ENCODE measurements around the gene CNTN4. TPM values are rescaled to one million over a fixed set of nuclear protein-coding genes. Genes with fewer than 3 reads are reported as not detected.

CNTN4 gene
- total and polyA plus RNA-seq, 4 donors, result 1.2 to 3.8 (median 2.6) TPM

DNA sequence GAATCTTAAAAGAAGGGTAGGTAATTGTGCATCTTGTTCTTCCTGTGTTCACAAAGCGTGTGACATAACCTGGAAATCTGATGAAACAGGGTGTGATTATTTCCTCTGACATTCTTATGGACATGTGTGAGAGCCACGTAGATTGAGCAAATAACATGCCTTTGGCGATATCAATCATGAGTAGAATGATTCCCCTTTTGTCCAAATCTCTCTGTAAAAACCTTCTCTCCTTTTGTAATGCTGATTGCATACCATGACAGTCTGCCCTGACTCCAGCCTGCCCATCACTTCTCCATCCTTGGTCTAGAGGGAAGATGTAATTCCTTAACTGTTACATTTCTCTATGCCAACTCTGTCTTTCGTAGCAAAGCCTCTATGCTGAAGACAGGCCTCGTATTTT, 896.5 kb downstream of the CNTN4 start:
- Histone ChIP-seq H3K27ac (ENCODE audit: low read depth in 1 of 2, low read length in 2 of 2) (no peak overlapping the region), H3K4me1 (ENCODE audit: control insufficient read depth in 4 of 4, insufficient read depth in 4 of 4, low read length in 3 of 4) (peaks cover 2 to 19% (median 11%) of the 10 kb centered on the region in 4 donors), H3K9ac (ENCODE audit: low read depth in 1 of 2, low read length in 2 of 2) (no peak overlapping the region), H3K27me3 (ENCODE audit: control insufficient read depth in 4 of 4, insufficient read depth in 4 of 4, low read length in 3 of 4) (no peaks in the 10 kb centered on the region), H3K9me3 (ENCODE audit: control insufficient read depth in 4 of 4, low read length in 3 of 4) (peaks cover 0 to 2% (median 0%) of the 10 kb centered on the region in 4 donors), H3K36me3 (ENCODE audit: control insufficient read depth in 4 of 4, insufficient read depth in 3 of 4, low read depth in 1 of 4, low read length in 3 of 4) (no peaks in the 10 kb centered on the region), H3K4me3 (ENCODE audit: low read depth in 1 of 3, low read length in 3 of 3) (no peak overlapping the region)
- WGBS, result 91% methylated on average over 5 of the region's 5 CpGs
- no peak for DNase-seq (ENCODE audit: low spot score)
- TF ChIP-seq YY1 (IDR thresholded peaks at IDR 0.05) (no peak), SP1 (IDR thresholded peaks at IDR 0.05) (no peak), JUND (IDR thresholded peaks at IDR 0.05) (no peak), GABPA (IDR thresholded peaks at IDR 0.05 in 1 of 2, conservative IDR thresholded peaks at IDR 0.05 in 1 of 2) (no peak), TAF1 (conservative IDR thresholded peaks at IDR 0.05) (no peak)
- TF ChIP-seq, protein P1, sequence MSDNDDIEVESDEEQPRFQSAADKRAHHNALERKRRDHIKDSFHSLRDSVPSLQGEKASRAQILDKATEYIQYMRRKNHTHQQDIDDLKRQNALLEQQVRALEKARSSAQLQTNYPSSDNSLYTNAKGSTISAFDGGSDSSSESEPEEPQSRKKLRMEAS (IDR thresholded peaks at IDR 0.05), result no peak
- TF ChIP-seq, protein P2, sequence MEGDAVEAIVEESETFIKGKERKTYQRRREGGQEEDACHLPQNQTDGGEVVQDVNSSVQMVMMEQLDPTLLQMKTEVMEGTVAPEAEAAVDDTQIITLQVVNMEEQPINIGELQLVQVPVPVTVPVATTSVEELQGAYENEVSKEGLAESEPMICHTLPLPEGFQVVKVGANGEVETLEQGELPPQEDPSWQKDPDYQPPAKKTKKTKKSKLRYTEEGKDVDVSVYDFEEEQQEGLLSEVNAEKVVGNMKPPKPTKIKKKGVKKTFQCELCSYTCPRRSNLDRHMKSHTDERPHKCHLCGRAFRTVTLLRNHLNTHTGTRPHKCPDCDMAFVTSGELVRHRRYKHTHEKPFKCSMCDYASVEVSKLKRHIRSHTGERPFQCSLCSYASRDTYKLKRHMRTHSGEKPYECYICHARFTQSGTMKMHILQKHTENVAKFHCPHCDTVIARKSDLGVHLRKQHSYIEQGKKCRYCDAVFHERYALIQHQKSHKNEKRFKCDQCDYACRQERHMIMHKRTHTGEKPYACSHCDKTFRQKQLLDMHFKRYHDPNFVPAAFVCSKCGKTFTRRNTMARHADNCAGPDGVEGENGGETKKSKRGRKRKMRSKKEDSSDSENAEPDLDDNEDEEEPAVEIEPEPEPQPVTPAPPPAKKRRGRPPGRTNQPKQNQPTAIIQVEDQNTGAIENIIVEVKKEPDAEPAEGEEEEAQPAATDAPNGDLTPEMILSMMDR (IDR thresholded peaks at IDR 0.05; ENCODE audit: low read depth, low read length, missing input control), result no peak

GRCh38 chr3:3005146-3005744, 906.6 kb downstream of the CNTN4 start:
- TF ChIP-seq TAF1 (conservative IDR thresholded peaks at IDR 0.05), result no peak
- no peak for TF ChIP-seq RAD21 (IDR thresholded peaks at IDR 0.05)
- no peak for TF ChIP-seq HNF4A (conservative IDR thresholded peaks at IDR 0.05)
- TF ChIP-seq, protein P1 (IDR thresholded peaks at IDR 0.05), result no peak
- no peak for TF ChIP-seq GABPA (IDR thresholded peaks at IDR 0.05 in 1 of 2, conservative IDR thresholded peaks at IDR 0.05 in 1 of 2)
- TF ChIP-seq, protein P2 (IDR thresholded peaks at IDR 0.05; ENCODE audit: low read depth, low read length, missing input control), result no peak
- TF ChIP-seq JUND (IDR thresholded peaks at IDR 0.05), result no peak
- TF ChIP-seq ZBTB33 (IDR thresholded peaks at IDR 0.05), result no peak
- TF ChIP-seq RXRA (IDR thresholded peaks at IDR 0.05), result no peak
- no peak for TF ChIP-seq HNF4G (IDR thresholded peaks at IDR 0.05)
- TF ChIP-seq, protein P3, sequence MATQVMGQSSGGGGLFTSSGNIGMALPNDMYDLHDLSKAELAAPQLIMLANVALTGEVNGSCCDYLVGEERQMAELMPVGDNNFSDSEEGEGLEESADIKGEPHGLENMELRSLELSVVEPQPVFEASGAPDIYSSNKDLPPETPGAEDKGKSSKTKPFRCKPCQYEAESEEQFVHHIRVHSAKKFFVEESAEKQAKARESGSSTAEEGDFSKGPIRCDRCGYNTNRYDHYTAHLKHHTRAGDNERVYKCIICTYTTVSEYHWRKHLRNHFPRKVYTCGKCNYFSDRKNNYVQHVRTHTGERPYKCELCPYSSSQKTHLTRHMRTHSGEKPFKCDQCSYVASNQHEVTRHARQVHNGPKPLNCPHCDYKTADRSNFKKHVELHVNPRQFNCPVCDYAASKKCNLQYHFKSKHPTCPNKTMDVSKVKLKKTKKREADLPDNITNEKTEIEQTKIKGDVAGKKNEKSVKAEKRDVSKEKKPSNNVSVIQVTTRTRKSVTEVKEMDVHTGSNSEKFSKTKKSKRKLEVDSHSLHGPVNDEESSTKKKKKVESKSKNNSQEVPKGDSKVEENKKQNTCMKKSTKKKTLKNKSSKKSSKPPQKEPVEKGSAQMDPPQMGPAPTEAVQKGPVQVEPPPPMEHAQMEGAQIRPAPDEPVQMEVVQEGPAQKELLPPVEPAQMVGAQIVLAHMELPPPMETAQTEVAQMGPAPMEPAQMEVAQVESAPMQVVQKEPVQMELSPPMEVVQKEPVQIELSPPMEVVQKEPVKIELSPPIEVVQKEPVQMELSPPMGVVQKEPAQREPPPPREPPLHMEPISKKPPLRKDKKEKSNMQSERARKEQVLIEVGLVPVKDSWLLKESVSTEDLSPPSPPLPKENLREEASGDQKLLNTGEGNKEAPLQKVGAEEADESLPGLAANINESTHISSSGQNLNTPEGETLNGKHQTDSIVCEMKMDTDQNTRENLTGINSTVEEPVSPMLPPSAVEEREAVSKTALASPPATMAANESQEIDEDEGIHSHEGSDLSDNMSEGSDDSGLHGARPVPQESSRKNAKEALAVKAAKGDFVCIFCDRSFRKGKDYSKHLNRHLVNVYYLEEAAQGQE (IDR thresholded peaks at IDR 0.05), result no peak
- no peak for TF ChIP-seq SP1 (IDR thresholded peaks at IDR 0.05)
- TF ChIP-seq NR2F2 (IDR thresholded peaks at IDR 0.05), result no peak
- H3K9ac ChIP-seq (ENCODE audit: low read depth in 1 of 2, low read length in 2 of 2), result no peak overlapping the region
- no peak overlapping the region for H3K4me3 ChIP-seq (ENCODE audit: low read depth in 1 of 3, low read length in 3 of 3)
- H3K36me3 ChIP-seq (ENCODE audit: control insufficient read depth in 4 of 4, insufficient read depth in 3 of 4, low read depth in 1 of 4, low read length in 3 of 4), result no peaks in the 10 kb centered on the region
- H3K9me3 ChIP-seq (ENCODE audit: control insufficient read depth in 4 of 4, low read length in 3 of 4), result no peaks in the 10 kb centered on the region
- H3K27me3 ChIP-seq (ENCODE audit: control insufficient read depth in 4 of 4, insufficient read depth in 4 of 4, low read length in 3 of 4), result no peaks in the 10 kb centered on the region
- no peaks in the 10 kb centered on the region for H3K4me1 ChIP-seq (ENCODE audit: control insufficient read depth in 4 of 4, insufficient read depth in 4 of 4, low read length in 3 of 4)
- DNase-seq (ENCODE audit: low spot score), result no peak
- H3K27ac ChIP-seq (ENCODE audit: low read depth in 1 of 2, low read length in 2 of 2), result no peak overlapping the region
- 84% methylated on average over 7 of the region's 7 CpGs for WGBS

Measured in liver (tissue), 9 donors.